H9 (cell line): ENCODE data around the gene CDH6. TPM values are rescaled to one million over a fixed set of nuclear protein-coding genes. Genes with fewer than 3 reads are reported as not detected.

Experiments
- DNase-seq: peaks from one replicate; pipeline ENCODE4 v3.0.0-alpha.2; 2017
- H2AFZ ChIP-seq: one replicate; pipeline ENCODE4 v1.6.1; 2013; ENCODE audit warnings: mild to moderate bottlenecking, low read length, control low read depth, moderate library complexity
- H2AK5ac ChIP-seq: 2 replicates; pipeline ENCODE4 v1.6.1; 2013; ENCODE audit warnings: low read length, control low read depth, mixed read lengths; ENCODE audit not compliant: insufficient read length
- H2BK120ac ChIP-seq: one replicate; pipeline ENCODE4 v1.6.1; 2013; ENCODE audit warnings: low read depth, mild to moderate bottlenecking, low read length, control low read depth, inconsistent platforms; ENCODE audit not compliant: poor library complexity, severe bottlenecking
- H2BK12ac ChIP-seq: 2 replicates; pipeline ENCODE4 v1.6.1; 2013; ENCODE audit warnings: low read length, control low read depth, mixed read lengths, low read depth; ENCODE audit not compliant: insufficient read length
- H2BK15ac ChIP-seq: 2 replicates; pipeline ENCODE4 v1.6.1; 2013; ENCODE audit warnings: low read depth, low read length, control low read depth
- H2BK20ac ChIP-seq: one replicate; pipeline ENCODE4 v1.6.1; 2013; ENCODE audit warnings: low read depth, mild to moderate bottlenecking, low read length, control low read depth, inconsistent platforms; ENCODE audit not compliant: poor library complexity, severe bottlenecking
- H2BK5ac ChIP-seq: 2 replicates; pipeline ENCODE4 v1.6.1; 2013; ENCODE audit warnings: low read length, control low read depth, mixed read lengths; ENCODE audit not compliant: insufficient read length
- H3K14ac ChIP-seq: 2 replicates; pipeline ENCODE4 v1.6.1; 2013; ENCODE audit warnings: low read length, control low read depth; ENCODE audit not compliant: insufficient read depth
- H3K18ac ChIP-seq: 2 replicates; pipeline ENCODE4 v1.6.1; 2013; ENCODE audit warnings: low read depth, mild to moderate bottlenecking, mixed read lengths, low read length, control low read depth; ENCODE audit not compliant: insufficient read length
- H3K23ac ChIP-seq: 2 replicates; pipeline ENCODE4 v1.6.1; 2013; ENCODE audit warnings: low read length, control low read depth, mixed read lengths, low read depth; ENCODE audit not compliant: insufficient read length
- H3K23me2 ChIP-seq: 2 replicates; pipeline ENCODE4 v1.6.1; 2013; ENCODE audit warnings: low read depth, mild to moderate bottlenecking, mixed read lengths, low read length, control low read depth; ENCODE audit not compliant: insufficient read length, poor library complexity, severe bottlenecking
- H3K27ac ChIP-seq: 2 replicates; pipeline ENCODE4 v1.5.1; 2013; ENCODE audit warnings: low read length, control low read depth, mixed read lengths, low read depth; ENCODE audit not compliant: insufficient read length
- H3K27me3 ChIP-seq: 2 replicates; pipeline ENCODE4 v1.6.1; 2013; ENCODE audit warnings: low read length, control low read depth, inconsistent platforms; ENCODE audit not compliant: insufficient read depth
- H3K4ac ChIP-seq: 2 replicates; pipeline ENCODE4 v1.6.1; 2013; ENCODE audit warnings: low read depth, mild to moderate bottlenecking, control low read depth, inconsistent platforms, low read length, moderate library complexity
- H3K4me1 ChIP-seq: 2 replicates; pipeline ENCODE4 v1.6.1; 2013; ENCODE audit warnings: low read length, control low read depth, inconsistent platforms; ENCODE audit not compliant: insufficient read depth
- H3K4me2 ChIP-seq: 2 replicates; pipeline ENCODE4 v1.6.1; 2013; ENCODE audit warnings: low read length, control low read depth, mixed read lengths; ENCODE audit not compliant: insufficient read length, insufficient read depth
- H3K56ac ChIP-seq: 2 replicates; pipeline ENCODE4 v1.6.1; 2013; ENCODE audit warnings: low read depth, mild to moderate bottlenecking, mixed read lengths, low read length, control low read depth; ENCODE audit not compliant: insufficient read length
- H3K79me1 ChIP-seq: 2 replicates; pipeline ENCODE4 v1.6.1; 2013; ENCODE audit warnings: low read depth, mild to moderate bottlenecking, moderate library complexity, low read length, control low read depth, inconsistent platforms; ENCODE audit not compliant: insufficient read depth, poor library complexity, severe bottlenecking
- H3K79me2 ChIP-seq: 2 replicates; pipeline ENCODE4 v1.6.1; 2013; ENCODE audit warnings: low read length, control low read depth, inconsistent platforms; ENCODE audit not compliant: insufficient read depth
- H3K9ac ChIP-seq: 2 replicates; pipeline ENCODE4 v1.6.1; 2013; ENCODE audit warnings: low read length, control low read depth, mixed read lengths; ENCODE audit not compliant: insufficient read length; ENCODE audit errors: extremely low read depth
- H3K9me3 ChIP-seq: one replicate; pipeline ENCODE4 v1.6.1; 2013; ENCODE audit warnings: low read depth, low read length, inconsistent platforms; ENCODE audit not compliant: control insufficient read depth
- H3T11ph ChIP-seq: one replicate; pipeline ENCODE4 v1.6.1; 2013; ENCODE audit warnings: mild to moderate bottlenecking, low read length, control low read depth, inconsistent platforms
- H4K20me1 ChIP-seq: one replicate; pipeline ENCODE4 v1.6.1; 2013; ENCODE audit not compliant: control insufficient read depth, insufficient read length, insufficient read depth
- H4K5ac ChIP-seq: 2 replicates; pipeline ENCODE4 v1.6.1; 2013; ENCODE audit warnings: low read depth, mild to moderate bottlenecking, mixed read lengths, low read length, control low read depth; ENCODE audit not compliant: insufficient read length
- H4K8ac ChIP-seq: replicated peaks from 2 replicates; pipeline ENCODE4 v1.6.1; 2013; ENCODE audit warnings: low read length, control low read depth, mixed read lengths, low read depth; ENCODE audit not compliant: insufficient read length
- H4K91ac ChIP-seq: 2 replicates; pipeline ENCODE4 v1.6.1; 2013; ENCODE audit warnings: low read depth, mild to moderate bottlenecking, moderate library complexity, mixed read lengths, low read length, control low read depth; ENCODE audit not compliant: insufficient read length
- H3K27ac Mint-ChIP-seq, 3 experiments: 2 replicates in 2 of 3; 3 replicates in 1 of 3; pipeline ENCODE4 v1.8.0; 2020 to 2021; ENCODE audit warnings: mixed read lengths in 3 of 3, mild to moderate bottlenecking in 1 of 3, moderate library complexity in 1 of 3
- H3K27me3 Mint-ChIP-seq: 2 replicates; pipeline ENCODE4 v1.8.0; 2021; ENCODE audit warnings: low read depth, mild to moderate bottlenecking, moderate library complexity, mixed read lengths
- H3K36me3 Mint-ChIP-seq, 3 experiments: 2 replicates in 2 of 3; 3 replicates in 1 of 3; pipeline ENCODE4 v1.8.0; 2020 to 2021; ENCODE audit warnings: low read depth in 3 of 3, mixed read lengths in 3 of 3; ENCODE audit not compliant: insufficient read depth in 1 of 3
- H3K4me1 Mint-ChIP-seq, 2 experiments: 2 replicates each; pipeline ENCODE4 v1.8.0; 2020; ENCODE audit warnings: mixed read lengths in 2 of 2
- H3K4me3 Mint-ChIP-seq, 2 experiments: 2 replicates in 1 of 2; 3 replicates in 1 of 2; pipeline ENCODE4 v1.8.0; 2020 to 2021; ENCODE audit warnings: mild to moderate bottlenecking in 2 of 2, mixed read lengths in 2 of 2, moderate library complexity in 1 of 2
- H3K9me3 Mint-ChIP-seq, 2 experiments: 2 replicates in 1 of 2; 3 replicates in 1 of 2; pipeline ENCODE4 v1.8.0; 2020; ENCODE audit warnings: mild to moderate bottlenecking in 2 of 2, mixed read lengths in 2 of 2, moderate library complexity in 1 of 2
- WGBS: extraction: QIAGEN DNeasy Blood & Tissue Kit; methylation state at CpG from one replicate; pipeline ENCODE4 v1.1.7; 2013; ENCODE audit warnings: missing lambda C conversion rate, low lambda C conversion rate, mixed read lengths; ENCODE audit not compliant: insufficient read length; ENCODE audit errors: extremely low coverage; 5-methylcytosine and 5-hydroxymethylcytosine counted together
- total RNA-seq: library from RNA; stranded (reverse); gene quantifications from 2 replicates; pipeline ENCODE4 v1.2.1, GENCODE V29; 2021
- TF ChIP-seq, protein P1 (sequence below): fragments of 200-600 bp; sonication (generic); conservative IDR thresholded peaks from 3 replicates; pipeline ENCODE4 v1.8.0; 2021; ENCODE audit warnings: antibody characterized with exemption, mild to moderate bottlenecking

Gene CDH6
- total RNA-seq, 1 experiment from 2014 or later = 11.7 TPM

DNA sequence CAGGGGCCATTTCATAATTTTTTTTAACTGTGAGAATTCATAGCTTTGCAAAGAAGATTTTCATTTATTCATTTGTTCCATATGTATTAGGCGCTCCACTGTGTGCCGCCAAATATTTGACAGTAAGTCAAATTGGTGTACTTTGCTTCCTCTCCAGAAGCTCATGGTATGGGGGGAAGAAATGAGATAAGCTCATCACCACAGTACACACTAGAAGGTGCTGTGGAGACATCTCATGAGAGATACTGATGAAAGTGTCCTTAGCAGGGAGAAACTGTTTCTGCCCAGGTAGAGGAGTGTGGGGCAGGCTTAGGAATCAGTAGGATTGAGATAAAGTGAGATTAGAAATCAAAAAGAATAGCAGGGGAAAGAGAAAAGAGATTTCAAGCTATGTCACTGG, 136.2 kb downstream of the CDH6 start:
- Histone ChIP-seq H3K9ac (no peak overlapping the region), H3K27ac (no peak overlapping the region), H3K79me2 (no peaks in the 10 kb centered on the region), H3K4ac (no peak overlapping the region), H2AK5ac (no peak overlapping the region), H2BK20ac (no peak overlapping the region), H4K5ac (no peak overlapping the region), H3K4me2 (no peak overlapping the region), H3K23ac (no peak overlapping the region), H2BK12ac (no peak overlapping the region), H3K56ac (no peak overlapping the region), H3K27me3 (no peaks in the 10 kb centered on the region), H3K14ac (no peak overlapping the region), H4K20me1 (no peaks in the 10 kb centered on the region), H2BK120ac (no peak overlapping the region), H4K8ac (no peak overlapping the region), H2BK5ac (no peak overlapping the region), H3K4me1 (no peaks in the 10 kb centered on the region), H3K9me3 (no peaks in the 10 kb centered on the region), H3K79me1 (no peaks in the 10 kb centered on the region), H2BK15ac (no peak overlapping the region), H3K18ac (no peak overlapping the region), H3T11ph (no peak overlapping the region), H4K91ac (no peak overlapping the region), H2AFZ (no peak overlapping the region), H3K23me2 (no peaks in the 10 kb centered on the region)
- H3K27ac Mint-ChIP-seq = no peak overlapping the region
- DNase-seq = no peak
- H3K4me1 Mint-ChIP-seq = no peaks in the 10 kb centered on the region
- H3K9me3 Mint-ChIP-seq = no peaks in the 10 kb centered on the region
- TF ChIP-seq, protein P1, sequence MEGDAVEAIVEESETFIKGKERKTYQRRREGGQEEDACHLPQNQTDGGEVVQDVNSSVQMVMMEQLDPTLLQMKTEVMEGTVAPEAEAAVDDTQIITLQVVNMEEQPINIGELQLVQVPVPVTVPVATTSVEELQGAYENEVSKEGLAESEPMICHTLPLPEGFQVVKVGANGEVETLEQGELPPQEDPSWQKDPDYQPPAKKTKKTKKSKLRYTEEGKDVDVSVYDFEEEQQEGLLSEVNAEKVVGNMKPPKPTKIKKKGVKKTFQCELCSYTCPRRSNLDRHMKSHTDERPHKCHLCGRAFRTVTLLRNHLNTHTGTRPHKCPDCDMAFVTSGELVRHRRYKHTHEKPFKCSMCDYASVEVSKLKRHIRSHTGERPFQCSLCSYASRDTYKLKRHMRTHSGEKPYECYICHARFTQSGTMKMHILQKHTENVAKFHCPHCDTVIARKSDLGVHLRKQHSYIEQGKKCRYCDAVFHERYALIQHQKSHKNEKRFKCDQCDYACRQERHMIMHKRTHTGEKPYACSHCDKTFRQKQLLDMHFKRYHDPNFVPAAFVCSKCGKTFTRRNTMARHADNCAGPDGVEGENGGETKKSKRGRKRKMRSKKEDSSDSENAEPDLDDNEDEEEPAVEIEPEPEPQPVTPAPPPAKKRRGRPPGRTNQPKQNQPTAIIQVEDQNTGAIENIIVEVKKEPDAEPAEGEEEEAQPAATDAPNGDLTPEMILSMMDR = no peak
- no CpG with 5 or more reads among the region's 2 CpGs for WGBS
- no peak overlapping the region for H3K4me3 Mint-ChIP-seq
- H3K27me3 Mint-ChIP-seq = no peaks in the 10 kb centered on the region
- H3K36me3 Mint-ChIP-seq = no peaks in the 10 kb centered on the region
